VCaP (cell line): ENCODE data around the gene GCC1.

ENCODE experiments used
- H3K27ac ChIP-seq: fragments of 450-650 bp; 2 replicates; pipeline ENCODE4 v1.5.1; 2017
- CTCF ChIP-seq: fragments of 450-650 bp; conservative IDR thresholded peaks from 2 replicates; pipeline ENCODE4 v1.5.1; 2017; ENCODE audit warnings: mild to moderate bottlenecking, moderate library complexity

The GCC1 gene

GRCh38 chr7:127536394-127536691 is 49.1 kb downstream of the GCC1 start:
- no peak for TF ChIP-seq CTCF
- H3K27ac ChIP-seq = no peak overlapping the region

GRCh38 chr7:127535546-127536393 is 49.6 kb downstream of the GCC1 start:
- no peak for TF ChIP-seq CTCF
- H3K27ac ChIP-seq = no peak overlapping the region

GRCh38 chr7:127534636-127535035 is 50.8 kb downstream of the GCC1 start:
- TF ChIP-seq CTCF = no peak
- no peak overlapping the region for H3K27ac ChIP-seq

GRCh38 chr7:127532736-127533135 is 52.7 kb downstream of the GCC1 start:
- no peak for TF ChIP-seq CTCF
- H3K27ac ChIP-seq = no peak overlapping the region

- no peak overlapping the region for H3K27ac ChIP-seq
- no peak for TF ChIP-seq CTCF
Measured at GRCh38 chr7:127532151-127532550, 53.2 kb downstream of the GCC1 start.
